Nephron progenitor cell (in vitro differentiated cells): ENCODE measurements around the gene NHLH2.

Source experiments
- DNase-seq: peaks from one replicate; pipeline ENCODE4 v3.0.0; 2021
- H3K27ac Mint-ChIP-seq: 2 replicates; pipeline ENCODE4 v1.8.0; 2021; ENCODE audit warnings: mild to moderate bottlenecking, moderate library complexity, mixed read lengths
- H3K27me3 Mint-ChIP-seq: 2 replicates; pipeline ENCODE4 v1.8.0; 2021; ENCODE audit warnings: mild to moderate bottlenecking, low read depth, mixed read lengths; ENCODE audit not compliant: poor library complexity
- H3K36me3 Mint-ChIP-seq: 2 replicates; pipeline ENCODE4 v1.8.0; 2021; ENCODE audit warnings: low read depth, mixed read lengths
- H3K4me1 Mint-ChIP-seq: 2 replicates; pipeline ENCODE4 v1.8.0; 2021; ENCODE audit warnings: mixed read lengths
- H3K4me3 Mint-ChIP-seq: 2 replicates; pipeline ENCODE4 v1.8.0; 2021; ENCODE audit warnings: mild to moderate bottlenecking, moderate library complexity, mixed read lengths
- H3K9me3 Mint-ChIP-seq: 2 replicates; pipeline ENCODE4 v1.8.0; 2021; ENCODE audit warnings: mild to moderate bottlenecking, moderate library complexity, mixed read lengths
- TF ChIP-seq, protein P1 (sequence below): fragments of 200-600 bp; sonication (generic); IDR thresholded peaks from 2 replicates; pipeline ENCODE4 v1.5.0; 2021; ENCODE audit warnings: antibody characterized with exemption

NHLH2 gene

DNA sequence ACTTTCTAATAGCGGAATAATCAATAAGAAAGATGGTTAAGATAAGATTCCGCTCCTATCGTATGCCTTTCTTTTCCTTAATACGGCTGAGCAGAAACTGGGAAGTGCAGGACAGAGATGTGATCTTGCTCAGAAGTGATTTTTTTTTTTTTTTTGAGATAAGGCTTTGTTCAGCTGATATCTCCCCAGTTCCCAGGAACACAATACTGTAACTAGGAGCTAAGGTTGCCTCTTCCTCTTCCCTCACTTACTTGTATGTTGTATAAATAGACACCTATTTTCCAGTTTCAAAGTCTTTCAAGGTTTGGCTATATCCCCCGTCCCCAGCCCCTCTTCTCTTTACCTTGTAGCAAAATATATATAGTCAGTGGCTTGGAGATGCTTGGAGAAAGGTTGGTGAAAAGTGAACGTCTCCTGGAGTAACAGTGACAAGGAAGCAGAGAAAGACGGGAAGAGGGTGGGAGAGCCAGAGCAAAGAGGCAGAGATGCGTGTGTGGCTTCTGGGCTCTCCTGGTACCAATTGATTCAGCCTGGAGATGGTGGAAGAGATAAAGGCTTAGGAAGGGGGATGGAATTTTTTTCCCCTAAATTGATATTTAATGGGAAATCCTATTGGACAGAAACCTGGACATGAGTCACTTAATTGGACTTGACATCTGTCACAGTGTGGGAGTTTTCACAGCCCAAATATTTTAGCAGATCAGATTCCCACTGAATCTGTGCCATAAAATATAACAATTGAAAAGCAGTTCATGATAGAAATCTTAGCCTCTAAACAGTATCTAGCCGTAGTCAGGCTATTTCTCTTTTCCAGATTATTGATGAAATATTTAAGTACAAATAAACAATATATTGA is at the start of gene NHLH2:
NHLH2 (minus strand) TSS at position 522 of the 856 bp plus-strand sequence. CDS start 2,754 bp downstream, outside the sequence.
- H3K36me3 Mint-ChIP-seq = no peaks in the 10 kb centered on the region

DNA sequence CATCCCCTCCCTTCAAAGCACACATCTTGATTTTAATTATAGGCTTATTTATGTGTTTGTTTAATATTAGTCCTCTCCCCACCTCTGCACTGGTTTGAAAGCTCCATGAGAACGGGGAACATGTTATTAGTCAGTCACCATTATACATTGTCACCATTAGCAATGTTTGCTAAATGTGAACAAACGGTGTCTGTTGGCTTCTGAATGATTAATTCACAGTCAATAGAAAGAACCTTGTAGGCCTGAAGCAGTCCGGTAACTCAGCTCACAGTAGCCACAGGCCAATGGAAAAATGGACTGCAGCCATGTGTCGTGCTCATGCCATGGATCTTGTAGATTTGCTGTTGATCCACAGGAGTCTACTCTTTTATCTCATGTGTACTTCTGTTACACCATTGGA is 49.7 kb upstream of the NHLH2 start:
- Mint-ChIP-seq H3K27me3 (peaks cover 3% of the 10 kb centered on the region), H3K36me3 (no peaks in the 10 kb centered on the region), H3K27ac (no peak overlapping the region), H3K4me3 (no peak overlapping the region), H3K9me3 (no peaks in the 10 kb centered on the region), H3K4me1 (no peaks in the 10 kb centered on the region)
- TF ChIP-seq, protein P1, sequence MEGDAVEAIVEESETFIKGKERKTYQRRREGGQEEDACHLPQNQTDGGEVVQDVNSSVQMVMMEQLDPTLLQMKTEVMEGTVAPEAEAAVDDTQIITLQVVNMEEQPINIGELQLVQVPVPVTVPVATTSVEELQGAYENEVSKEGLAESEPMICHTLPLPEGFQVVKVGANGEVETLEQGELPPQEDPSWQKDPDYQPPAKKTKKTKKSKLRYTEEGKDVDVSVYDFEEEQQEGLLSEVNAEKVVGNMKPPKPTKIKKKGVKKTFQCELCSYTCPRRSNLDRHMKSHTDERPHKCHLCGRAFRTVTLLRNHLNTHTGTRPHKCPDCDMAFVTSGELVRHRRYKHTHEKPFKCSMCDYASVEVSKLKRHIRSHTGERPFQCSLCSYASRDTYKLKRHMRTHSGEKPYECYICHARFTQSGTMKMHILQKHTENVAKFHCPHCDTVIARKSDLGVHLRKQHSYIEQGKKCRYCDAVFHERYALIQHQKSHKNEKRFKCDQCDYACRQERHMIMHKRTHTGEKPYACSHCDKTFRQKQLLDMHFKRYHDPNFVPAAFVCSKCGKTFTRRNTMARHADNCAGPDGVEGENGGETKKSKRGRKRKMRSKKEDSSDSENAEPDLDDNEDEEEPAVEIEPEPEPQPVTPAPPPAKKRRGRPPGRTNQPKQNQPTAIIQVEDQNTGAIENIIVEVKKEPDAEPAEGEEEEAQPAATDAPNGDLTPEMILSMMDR = no peak
- no peak for DNase-seq

More for the DNA sequence above, at the start of gene NHLH2:
- DNase-seq = no peak
- Mint-ChIP-seq H3K27me3 (peaks cover 63% of the 10 kb centered on the region), H3K4me1 (peaks cover 4% of the 10 kb centered on the region), H3K9me3 (no peaks in the 10 kb centered on the region), H3K4me3 (peak within 1 kb of the TSS; percentile 89), H3K27ac (no peak within 1 kb of the TSS)
- TF ChIP-seq, protein P1 = no peak

DNA sequence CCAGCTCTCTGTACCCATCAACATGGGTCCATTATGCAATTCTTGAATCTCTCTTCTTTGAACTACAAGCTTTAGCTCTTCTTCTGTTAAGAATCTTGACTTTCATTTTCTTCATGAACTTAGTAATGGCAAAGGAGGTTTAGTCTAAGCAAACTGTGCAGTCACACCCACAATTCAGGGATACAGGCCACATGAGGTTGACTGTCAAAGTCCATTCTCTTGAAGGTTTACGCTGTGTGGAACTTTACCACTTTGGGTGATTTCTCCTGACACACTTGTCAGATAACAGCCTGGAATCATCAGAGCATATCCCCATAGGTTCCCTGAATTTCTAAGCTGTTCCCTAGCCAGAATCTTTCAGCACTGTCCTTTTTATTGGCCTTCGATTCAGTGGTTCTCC is 48.0 kb upstream of the NHLH2 start:
- Mint-ChIP-seq H3K27ac (no peak overlapping the region), H3K9me3 (no peaks in the 10 kb centered on the region), H3K4me3 (no peak overlapping the region), H3K4me1 (no peaks in the 10 kb centered on the region), H3K36me3 (no peaks in the 10 kb centered on the region), H3K27me3 (peaks cover 3% of the 10 kb centered on the region)
- TF ChIP-seq, protein P1 = no peak
- DNase-seq = no peak

DNA sequence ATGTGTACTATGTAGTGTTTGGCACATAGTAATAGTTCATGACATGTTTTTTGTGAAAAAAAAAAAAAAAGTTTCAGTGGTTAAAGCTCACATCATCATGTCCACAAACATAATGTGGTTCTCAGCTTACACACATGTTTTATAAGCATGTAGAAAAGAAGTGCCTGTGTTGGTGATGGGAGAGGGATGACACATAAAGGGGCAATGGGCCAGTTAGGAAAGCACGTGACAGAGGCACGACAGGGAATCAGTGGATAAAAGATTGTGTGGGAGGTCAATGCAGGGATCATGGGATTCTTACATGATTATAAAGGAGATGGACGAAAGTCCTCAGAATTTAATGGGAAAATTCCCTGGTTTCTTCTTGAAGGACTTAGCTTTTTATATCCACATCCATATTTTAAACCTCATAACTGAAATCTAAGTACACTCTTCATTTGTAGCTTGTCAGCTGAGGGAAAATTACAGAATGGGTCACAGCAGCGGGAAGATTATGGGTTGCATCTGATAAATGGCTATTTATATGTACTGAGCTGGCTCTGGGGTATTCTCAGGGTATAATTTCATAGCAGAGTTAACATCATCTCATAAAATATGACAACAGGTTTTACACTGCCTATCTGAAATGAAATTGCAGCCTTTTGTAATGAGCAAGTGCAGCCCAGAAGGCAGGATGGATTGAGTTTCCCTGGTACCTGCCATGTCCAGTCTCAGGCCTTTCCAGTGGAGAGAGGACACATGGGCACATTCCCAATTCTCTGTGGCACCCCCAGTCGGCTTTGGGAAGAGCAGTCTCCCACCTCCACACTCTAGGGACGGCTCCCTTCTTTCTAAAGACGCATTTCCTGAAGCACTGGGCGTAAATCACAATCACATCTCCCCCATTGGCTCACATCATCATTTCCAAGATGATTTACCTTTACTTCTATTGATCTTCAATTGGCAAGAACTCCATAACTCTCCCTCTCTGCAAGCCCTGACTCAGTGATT is 42.3 kb upstream of the NHLH2 start:
- H3K9me3 Mint-ChIP-seq = no peaks in the 10 kb centered on the region
- DNase-seq = no peak

DNA sequence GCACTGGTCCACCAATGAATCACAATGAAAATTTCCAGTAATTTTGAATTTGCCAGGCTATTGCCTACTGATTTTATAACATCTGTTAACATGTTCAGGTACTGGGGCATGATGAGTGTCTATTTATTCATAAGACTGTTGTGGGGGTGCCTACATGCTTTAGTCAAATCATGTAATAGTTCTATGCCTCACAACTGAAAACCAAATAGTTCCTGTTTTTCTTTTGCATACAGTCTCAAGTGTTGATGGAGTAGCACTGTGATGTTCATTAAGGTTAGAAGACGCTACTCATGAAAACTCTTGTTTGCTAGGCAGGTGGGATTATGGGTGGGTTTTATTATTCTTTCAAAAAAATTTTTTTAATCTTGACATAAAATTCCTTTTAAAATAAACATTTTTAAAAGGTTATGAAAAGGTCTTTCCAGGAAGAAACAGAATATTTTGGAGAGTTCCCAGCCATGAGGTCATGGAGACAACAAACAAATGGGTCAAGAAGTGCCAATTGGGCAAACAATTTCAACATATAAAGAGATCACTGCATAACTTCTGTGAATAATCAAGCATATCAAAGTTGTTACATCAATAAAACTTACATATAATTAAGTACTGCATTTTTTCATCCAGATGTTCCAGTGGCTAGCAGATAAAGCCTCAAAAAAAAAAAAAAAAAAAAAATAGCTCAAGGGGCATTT is 40.2 kb upstream of the NHLH2 start:
- TF ChIP-seq, protein P1 = no peak
- Mint-ChIP-seq H3K9me3 (no peaks in the 10 kb centered on the region), H3K36me3 (no peaks in the 10 kb centered on the region), H3K4me1 (peaks cover 19% of the 10 kb centered on the region), H3K4me3 (no peak overlapping the region), H3K27me3 (no peaks in the 10 kb centered on the region), H3K27ac (no peak overlapping the region)
- no peak for DNase-seq

More for the DNA sequence above, 42.3 kb upstream of the NHLH2 start:
- H3K4me1 Mint-ChIP-seq = peaks cover 14% of the 10 kb centered on the region
- no peaks in the 10 kb centered on the region for H3K36me3 Mint-ChIP-seq
- H3K27ac Mint-ChIP-seq = no peak overlapping the region
- H3K4me3 Mint-ChIP-seq = no peak overlapping the region
- H3K27me3 Mint-ChIP-seq = no peaks in the 10 kb centered on the region
- TF ChIP-seq, protein P1 = no peak
